Endothelial cell of umbilical vein (primary cell): Measurements from ENCODE around the gene FBXW9. TPM values are rescaled to one million over a fixed set of nuclear protein-coding genes. Genes with fewer than 3 reads are reported as not detected.

ENCODE experiments used
- BruUV-seq: library from RNA; stranded (reverse); fragments of 400-500 nt; replicated peaks from 2 replicates; lab custom pipeline; 2021; lab: Mats Ljungman, UMichigan
- CTCF ChIA-PET: fragments of 300-600, 350-600 bp; sonication (Branson Sonifier 250); formaldehyde crosslinking; loops from one replicate; lab custom pipeline; 2021; ENCODE audit warnings: antibody characterized with exemption, inconsistent platforms; lab: Charles Lee
- POLR2A ChIA-PET: fragments of 300-600, 350-600 bp; sonication (Branson Sonifier 250); formaldehyde crosslinking; loops from one replicate; lab custom pipeline; 2021; ENCODE audit warnings: antibody characterized with exemption, inconsistent platforms; lab: Charles Lee
- DNase-seq: peaks from one replicate; pipeline ENCODE4 v3.0.0-alpha.2; 2011; ENCODE audit warnings: low read depth, low spot score
- FAIRE-seq: peaks from 2 replicates; lab custom pipeline; 2011; peaks lifted over from hg19 to GRCh38; lab: Jason Lieb, UNC
- H2AFZ ChIP-seq: 2 replicates; pipeline ENCODE4 v1.6.0; 2012; ENCODE audit warnings: low read depth, low read length, control low read depth, inconsistent platforms
- H3K27ac ChIP-seq: 2 replicates; pipeline ENCODE4 v1.5.1; 2011; ENCODE audit warnings: low read depth, mild to moderate bottlenecking, control low read depth, low read length, moderate library complexity; ENCODE audit not compliant: insufficient read depth
- H3K27me3 ChIP-seq, 2 experiments: 2 replicates each; pipeline versions ENCODE4 v1.6.0 to v1.6.1; 2011; ENCODE audit warnings: low read length in 2 of 2, mixed read lengths in 1 of 2; ENCODE audit not compliant: control insufficient read depth in 2 of 2, insufficient read depth in 2 of 2
- H3K36me3 ChIP-seq, 2 experiments: 2 replicates in 1 of 2; 3 replicates in 1 of 2; pipeline ENCODE4 v1.5.1; 2011; ENCODE audit warnings: low read length in 2 of 2, mild to moderate bottlenecking in 1 of 2, moderate library complexity in 1 of 2; ENCODE audit not compliant: control insufficient read depth in 2 of 2, insufficient read depth in 2 of 2; ENCODE audit errors: extremely low read depth in 1 of 2
- H3K4me1 ChIP-seq: 3 replicates; pipeline ENCODE4 v1.5.1; 2011; ENCODE audit warnings: mild to moderate bottlenecking, low read length; ENCODE audit not compliant: control insufficient read depth, insufficient read depth; ENCODE audit errors: extremely low read depth
- H3K4me2 ChIP-seq: 2 replicates; pipeline ENCODE4 v1.6.1; 2011; ENCODE audit warnings: low read length, control low read depth, mixed read lengths; ENCODE audit not compliant: insufficient read depth
- H3K4me3 ChIP-seq, 3 experiments: fragments of 200-600 bp in 1 of 3; sonication (generic), shearing (Covaris generic) in 1 of 3; replicated peaks in 1 of 3; 2 replicates each; pipeline ENCODE4 v1.5.1; 2011 to 2016; ENCODE audit warnings: control low read depth in 3 of 3, low read length in 3 of 3, mild to moderate bottlenecking in 2 of 3, inconsistent platforms in 1 of 3, low read depth in 1 of 3, moderate library complexity in 1 of 3; ENCODE audit not compliant: insufficient read depth in 1 of 3
- H3K79me2 ChIP-seq: 2 replicates; pipeline ENCODE4 v1.6.0; 2012; ENCODE audit warnings: low read length, inconsistent platforms; ENCODE audit not compliant: control insufficient read depth, insufficient read depth
- H3K9ac ChIP-seq: replicated peaks from 2 replicates; pipeline ENCODE3; 2011; ENCODE audit warnings: low read length, control low read depth; ENCODE audit not compliant: insufficient read depth; ENCODE audit errors: extremely low read depth
- H3K9me1 ChIP-seq: replicated peaks from 3 replicates; pipeline ENCODE4 v1.6.0; 2011; ENCODE audit warnings: mild to moderate bottlenecking, low read length; ENCODE audit not compliant: control insufficient read depth, insufficient read depth; ENCODE audit errors: extremely low read depth
- H3K9me3 ChIP-seq: replicated peaks from 2 replicates; pipeline ENCODE4 v1.5.1; 2012; ENCODE audit warnings: low read length, inconsistent platforms; ENCODE audit not compliant: control insufficient read depth, insufficient read depth
- H4K20me1 ChIP-seq: replicated peaks from 2 replicates; pipeline ENCODE3; 2011; ENCODE audit warnings: mild to moderate bottlenecking, low read length; ENCODE audit not compliant: control insufficient read depth, insufficient read depth; ENCODE audit errors: extremely low read depth
- CTCF ChIP-seq, 2 donors: IDR thresholded peaks; 1 replicate in 1 of 2; 2 replicates in 1 of 2; pipeline ENCODE4 v1.5.1; 2011; ENCODE audit warnings: low read length in 2 of 2, mild to moderate bottlenecking in 2 of 2, moderate library complexity in 2 of 2, control low read depth in 1 of 2, inconsistent platforms in 1 of 2, low read depth in 1 of 2; ENCODE audit not compliant: insufficient read depth in 1 of 2; ENCODE audit errors: extremely low read depth in 1 of 2
- EZH2 ChIP-seq: IDR thresholded peaks from 2 replicates; pipeline ENCODE4 v1.6.1; 2012; ENCODE audit warnings: borderline replicate concordance, low read depth, mild to moderate bottlenecking, moderate library complexity, low read length, inconsistent platforms; ENCODE audit not compliant: severe bottlenecking
- FOS ChIP-seq: IDR thresholded peaks from 2 replicates; pipeline ENCODE4 v1.6.1; 2011; ENCODE audit warnings: mild to moderate bottlenecking, low read length, moderate library complexity, borderline replicate concordance; ENCODE audit not compliant: insufficient read depth
- GATA2 ChIP-seq: IDR thresholded peaks from 2 replicates; pipeline ENCODE4 v1.7.0; 2011; ENCODE audit warnings: low read depth, mild to moderate bottlenecking, moderate library complexity, mixed read lengths, low read length; ENCODE audit not compliant: insufficient read length, insufficient read depth
- JUN ChIP-seq: IDR thresholded peaks from 2 replicates; pipeline ENCODE4 v1.6.1; 2011; ENCODE audit warnings: borderline replicate concordance, low read depth; ENCODE audit not compliant: insufficient read length, insufficient read depth
- MAX ChIP-seq: IDR thresholded peaks from 2 replicates; pipeline ENCODE4 v1.6.1; 2011; ENCODE audit not compliant: insufficient read depth, insufficient read length
- MYC ChIP-seq: IDR thresholded peaks from one replicate; pipeline ENCODE4 v1.6.1; 2011; ENCODE audit warnings: mild to moderate bottlenecking, low read depth, low read length
- POLR2A ChIP-seq: IDR thresholded peaks from 2 replicates; pipeline ENCODE4 v1.6.1; 2012; ENCODE audit warnings: low read depth, mild to moderate bottlenecking, control low read depth, low read length
- POLR2AphosphoS5 ChIP-seq: IDR thresholded peaks from 2 replicates; pipeline ENCODE4 v1.6.1; 2012; ENCODE audit warnings: low read depth, mild to moderate bottlenecking, control low read depth, low read length, moderate library complexity; ENCODE audit not compliant: insufficient read depth
- dilution Hi-C: fragments of 300-500 bp; cut with MboI; formaldehyde crosslinking; loops from one replicate; pipeline ENCODE4 v1.15.0; 2019; ENCODE audit warnings: low sequenced_read_pairs; ENCODE audit not compliant: extremely low pct_ligation_motif_present
- intact Hi-C: fragments of 100-400 bp; cut with micrococcal nuclease; formaldehyde crosslinking; loops from one replicate; pipeline ENCODE4 v1.10.0; 2022
- polyA plus RNA-seq, 4 experiments: library from polyadenylated mRNA; depleted of rRNA in 3 of 4; stranded (reverse) in 3 of 4; unstranded in 1 of 4; fragments of >200 nt; gene quantifications; 2 replicates each; pipeline versions ENCODE4 v1.2.1 to v1.2.3, GENCODE V29; 2011 to 2012; ENCODE audit warnings: missing spikeins in 1 of 4
- total RNA-seq: library from RNA; stranded (reverse); gene quantifications from 2 replicates; pipeline ENCODE4 v1.2.3, GENCODE V29; 2021

The FBXW9 gene
- total and polyA plus RNA-seq, 2 donors (not counting 3 experiments of a cell fraction or from before 2014, with no cell fraction given) = 12.4 to 19.3 TPM

DNA sequence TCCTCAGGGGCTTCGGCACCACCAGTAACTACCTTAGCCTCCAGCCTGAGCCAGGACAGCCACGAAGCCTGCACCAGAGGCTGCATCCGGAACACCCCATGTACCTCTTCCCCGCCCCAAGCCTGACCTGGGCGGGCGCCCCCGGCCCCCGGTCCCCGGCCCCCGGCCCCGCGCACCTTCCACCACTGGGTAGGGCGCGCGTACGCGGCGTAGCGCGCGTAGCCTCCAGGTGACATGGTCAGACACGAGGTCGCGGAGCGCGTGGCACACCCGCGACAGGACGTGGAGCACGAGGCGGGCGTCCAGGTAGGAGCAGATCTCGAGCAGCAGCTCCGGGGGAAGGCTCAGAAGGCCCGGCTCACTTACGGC lies 450 bp downstream of the FBXW9 start:
- Histone ChIP-seq H3K4me1 (peaks cover 15% of the 10 kb centered on the region), H3K36me3 (peaks cover 3 to 13% of the 10 kb centered on the region in 2 experiments), H3K9me3 (no peaks in the 10 kb centered on the region), H3K9me1 (no peaks in the 10 kb centered on the region), H3K27ac (no peak overlapping the region), H3K4me2 (peak overlapping the region; percentile 64), H3K27me3 (no peaks in the 10 kb centered on the region), H2AFZ (peak overlapping the region; percentile 46), H3K4me3 (peak overlapping the region; percentile 2 to 56 (median 31)), H3K79me2 (no peaks in the 10 kb centered on the region), H3K9ac (peak overlapping the region; percentile 22), H4K20me1 (no peaks in the 10 kb centered on the region)
- FAIRE-seq = no peak
- ChIA-PET CTCF (no interaction called here), POLR2A (no interaction called here)
- intact Hi-C loops (loop anchor here (1.0 kb wide), 2 partner anchors 26 to 41 kb away; partner anchors contain the start of gene GET3), dilution Hi-C loops (no loop called here)
- no TSS peak for BruUV-seq
- DNase-seq = no peak
- TF ChIP-seq GATA2 (no peak), POLR2A (no peak), MAX (no peak), CTCF (IDR thresholded peaks at IDR 0.05; ENCODE audit: extremely low read depth in 1 of 2, insufficient read depth in 1 of 2, low read depth in 1 of 2, low read length in 2 of 2) (no peak), EZH2 (no peak), POLR2AphosphoS5 (no peak), MYC (no peak), FOS (no peak), JUN (no peak)
